Heart right ventricle (tissue), 16 donors: Measurements from ENCODE around the gene SH3GLB1. TPM values are rescaled to one million over a fixed set of nuclear protein-coding genes. Genes with fewer than 3 reads are reported as not detected.

Experiments
- ATAC-seq, 8 donors: fragments of 200-7000 bp; cut with Tn5 transposase; one replicate each; pipeline ENCODE4 v1.9.1; 2020; ENCODE audit warnings: mild to moderate bottlenecking in 8 of 8, moderate library complexity in 8 of 8, moderate number of reproducible peaks in 1 of 8
- DNase-seq, 2 donors: peaks; one replicate each; pipeline ENCODE4 v3.0.0-alpha.2; 2020
- H3K27ac ChIP-seq, 10 donors: fragments of 200-600 bp; sonication (generic) in 2 of 10; one replicate each; pipeline versions ENCODE4 v1.5.0 to v1.8.0; 2020 to 2022; ENCODE audit warnings: mild to moderate bottlenecking in 3 of 10
- H3K27me3 ChIP-seq, 7 donors: fragments of 200-600 bp; one replicate each; pipeline ENCODE4 v1.8.0; 2021 to 2022; ENCODE audit warnings: mild to moderate bottlenecking in 2 of 7
- H3K36me3 ChIP-seq, 9 donors: fragments of 200-600 bp; sonication (generic) in 1 of 9; one replicate each; pipeline versions ENCODE4 v1.5.0 to v1.8.0; 2020 to 2022; ENCODE audit warnings: mild to moderate bottlenecking in 2 of 9
- H3K4me1 ChIP-seq, 9 donors: fragments of 200-600 bp; sonication (generic) in 1 of 9; one replicate each; pipeline versions ENCODE4 v1.5.0 to v1.8.0; 2020 to 2022; ENCODE audit warnings: mild to moderate bottlenecking in 4 of 9
- H3K4me3 ChIP-seq, 10 donors: fragments of 200-600 bp; sonication (generic) in 2 of 10; one replicate each; pipeline versions ENCODE4 v1.5.0 to v1.8.0; 2020 to 2022; ENCODE audit warnings: mild to moderate bottlenecking in 7 of 10, moderate library complexity in 2 of 10
- H3K9me3 ChIP-seq, 11 donors: fragments of 200-600 bp in 10 of 11; sonication (generic) in 2 of 11; one replicate each; pipeline versions ENCODE4 v1.5.0 to v1.8.0; 2013 to 2022; ENCODE audit warnings: mild to moderate bottlenecking in 2 of 11, control low read depth in 1 of 11, moderate library complexity in 1 of 11
- WGBS, 2 donors: extraction: QIAGEN DNeasy Blood & Tissue Kit; methylation state at CpG; one replicate each; pipeline ENCODE4 v1.1.7; 2013; ENCODE audit warnings: inconsistent platforms in 1 of 2; 5-methylcytosine and 5-hydroxymethylcytosine counted together
- intact Hi-C, 10 donors: fragments of 100-400 bp; cut with DNase I; formaldehyde crosslinking; loops; one replicate each; pipeline versions ENCODE4 v1.11.1 to v1.14.2; 2022
- polyA plus RNA-seq, 2 donors: library from polyadenylated mRNA; stranded (reverse); fragments of 200-250 nt; gene quantifications; one replicate each; pipeline ENCODE4 v1.2.3, GENCODE V29; 2013
- total RNA-seq, 10 donors: library from RNA; stranded (reverse); fragmentation: NEBNext Ultra II Directional in 3 of 10; extraction: Animal tissue kit (Norgen Biotek cat#: 25700) in 3 of 10; gene quantifications; one replicate each; pipeline versions ENCODE4 v1.2.1 to v1.2.4, GENCODE V29; 2021 to 2023
- TF ChIP-seq, protein P1 (sequence below), 9 donors: fragments of 200-600 bp; sonication (generic) in 2 of 9; IDR thresholded peaks; one replicate each; pipeline versions ENCODE4 v1.5.0 to v1.8.0; 2021 to 2022; ENCODE audit warnings: antibody characterized with exemption in 9 of 9, mild to moderate bottlenecking in 5 of 9, moderate library complexity in 1 of 9
- donor health status: Arrhythmogenic right ventricular cardiomyopathy.
- donor health status: ischemic (EF 13 %, LVEDD 7.1; RV severe dilation, severe dysfunction).
- donor health status: healthy with polysubstance abuse.
- donor health status: DM: no; HTN: yes; CAD: no.
- donor health status: DM: no; HTN: no; CAD: no.
- donor health status: ischemic (EF 25% LVEDD 6.9; RV normal size, moderate dysfunction).
- donor health status: ischemic (EF 25% LVEDD 5.7; RV mildly dilated, moderate dysfunction).
- donor health status: healthy.
- donor health status: DM: yes; HTN: yes; CAD: no.
- donor health status: Ischemic cardiomyopathy.
- donor health status: ischemic (EF 35%, LVEDD 5.7; RV mildly dilated, moderate dysfunction).
- donor health status: nonischemic (EF 11% LVEDD 7.7; RV severe dilation, severe dysfunction).
- donor health status: DM: yes; HTN: yes; CAD: no.
- donor health status: PGD.
- donor health status: ischemic (EF 29% LVEDD 5.4; RV normal size, mild dysfunction).
- donor health status: nonischemic (EF 23%, LVEDD 6.1; RV moderate dilation, normal function).

SH3GLB1 gene
- total and polyA plus RNA-seq, 12 donors, result 20.4 to 160 (median 123) TPM

DNA sequence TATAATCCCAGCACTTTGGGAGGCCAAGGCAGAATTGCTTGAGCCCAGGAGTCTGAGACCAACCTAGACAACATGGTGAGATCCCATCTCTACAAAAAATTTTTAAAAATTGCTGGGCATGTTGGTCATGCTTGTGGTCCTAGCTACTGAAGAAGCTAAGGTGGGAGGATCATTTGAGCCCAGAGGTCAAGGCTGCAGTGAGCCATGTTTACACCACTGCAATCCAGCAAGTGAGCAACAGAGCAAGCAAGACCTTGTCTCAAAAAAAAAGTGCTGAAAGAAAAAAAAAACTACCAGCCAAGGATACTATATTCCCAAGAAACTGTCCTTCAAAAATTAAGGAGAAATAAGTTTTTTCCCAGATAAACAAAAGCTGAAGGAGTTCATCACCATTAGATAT lies 78.1 kb downstream of the SH3GLB1 start:
- Histone ChIP-seq H3K4me3 (no peak overlapping the region), H3K36me3 (no peaks in the 10 kb centered on the region), H3K9me3 (peaks cover 0 to 16% (median 0%) of the 10 kb centered on the region in 11 donors), H3K27ac (no peak overlapping the region), H3K4me1 (peaks cover 0 to 21% (median 2%) of the 10 kb centered on the region in 9 donors), H3K27me3 (no peaks in the 10 kb centered on the region)
- ATAC-seq, result no peak
- TF ChIP-seq, protein P1, sequence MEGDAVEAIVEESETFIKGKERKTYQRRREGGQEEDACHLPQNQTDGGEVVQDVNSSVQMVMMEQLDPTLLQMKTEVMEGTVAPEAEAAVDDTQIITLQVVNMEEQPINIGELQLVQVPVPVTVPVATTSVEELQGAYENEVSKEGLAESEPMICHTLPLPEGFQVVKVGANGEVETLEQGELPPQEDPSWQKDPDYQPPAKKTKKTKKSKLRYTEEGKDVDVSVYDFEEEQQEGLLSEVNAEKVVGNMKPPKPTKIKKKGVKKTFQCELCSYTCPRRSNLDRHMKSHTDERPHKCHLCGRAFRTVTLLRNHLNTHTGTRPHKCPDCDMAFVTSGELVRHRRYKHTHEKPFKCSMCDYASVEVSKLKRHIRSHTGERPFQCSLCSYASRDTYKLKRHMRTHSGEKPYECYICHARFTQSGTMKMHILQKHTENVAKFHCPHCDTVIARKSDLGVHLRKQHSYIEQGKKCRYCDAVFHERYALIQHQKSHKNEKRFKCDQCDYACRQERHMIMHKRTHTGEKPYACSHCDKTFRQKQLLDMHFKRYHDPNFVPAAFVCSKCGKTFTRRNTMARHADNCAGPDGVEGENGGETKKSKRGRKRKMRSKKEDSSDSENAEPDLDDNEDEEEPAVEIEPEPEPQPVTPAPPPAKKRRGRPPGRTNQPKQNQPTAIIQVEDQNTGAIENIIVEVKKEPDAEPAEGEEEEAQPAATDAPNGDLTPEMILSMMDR (IDR thresholded peaks at IDR 0.05), result no peak
- intact Hi-C loops, result loop anchor here in 2 of 10 donors (5.0 kb wide), 2 partner anchors 185 to 300 kb away; no protein-coding TSS in a partner anchor
- no peak for DNase-seq

DNA sequence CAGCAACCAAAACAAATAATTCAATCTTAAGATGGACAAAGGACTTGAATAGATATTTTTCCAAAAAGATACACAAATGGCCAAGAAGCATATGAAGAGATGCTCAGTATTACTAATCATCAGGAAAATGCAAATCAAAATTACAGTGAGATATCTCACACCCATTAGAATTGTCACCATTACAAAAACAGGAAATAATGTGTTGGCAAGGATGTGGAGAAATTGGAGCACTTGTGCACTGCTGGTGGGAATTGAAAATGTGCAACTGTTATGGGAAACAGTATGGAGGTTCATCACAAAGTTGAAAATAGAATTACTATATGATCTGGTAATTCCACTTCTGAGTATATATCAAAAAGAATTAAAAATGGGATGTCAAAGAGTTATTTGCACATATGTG lies 83.2 kb downstream of the SH3GLB1 start:
- peak overlapping the region in 3 of 10 donors; percentile 25 to 61 (median 38) for H3K27ac ChIP-seq
- no peak for DNase-seq

DNA sequence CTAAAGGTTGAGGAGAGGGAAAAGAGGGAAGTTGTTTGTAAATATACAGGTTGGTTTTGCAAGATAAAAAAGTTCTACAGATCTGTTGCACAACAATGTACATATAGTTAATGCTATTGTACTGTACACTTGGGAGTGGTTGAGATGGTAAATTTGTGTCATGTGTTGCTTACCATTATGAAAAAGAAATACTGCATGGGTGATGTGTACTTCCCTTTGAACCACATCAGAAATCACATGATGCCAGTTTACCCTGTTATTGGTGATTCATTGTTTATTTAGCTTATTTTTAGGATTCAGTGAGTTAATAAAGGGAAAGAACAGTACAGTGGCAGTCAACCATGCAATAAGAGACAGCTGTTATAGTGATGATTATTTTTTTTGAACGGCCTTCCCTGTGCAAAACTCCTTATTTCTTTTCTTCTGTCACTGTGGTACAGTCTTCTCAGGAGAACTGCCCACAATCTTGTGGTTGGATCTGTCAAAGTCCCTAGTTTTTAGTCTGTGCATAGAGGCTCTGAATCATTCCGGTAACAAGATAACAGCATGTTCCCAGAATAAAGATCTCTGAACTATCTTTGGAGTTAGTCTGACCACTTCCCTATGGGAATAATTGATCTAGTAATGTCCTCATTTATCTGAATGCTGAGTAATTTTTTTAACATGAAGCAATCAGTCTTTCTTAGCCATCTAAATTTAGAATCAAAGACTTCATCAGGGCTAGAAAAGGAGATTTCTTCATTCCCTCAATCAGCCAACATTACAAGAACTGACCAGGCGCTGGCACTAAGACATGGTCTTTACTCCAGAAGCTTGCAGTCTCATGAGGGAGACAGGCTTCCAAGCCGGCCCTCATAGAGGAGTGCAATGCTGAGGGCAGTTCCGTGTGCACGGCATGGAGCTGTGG lies 84.2 kb downstream of the SH3GLB1 start:
- Histone ChIP-seq H3K27me3 (no peaks in the 10 kb centered on the region), H3K4me1 (peaks cover 6 to 46% (median 39%) of the 10 kb centered on the region in 9 donors), H3K27ac (peak overlapping the region in 6 of 10 donors; percentile 5 to 61 (median 44)), H3K4me3 (no peak overlapping the region), H3K9me3 (peaks cover 0 to 16% (median 0%) of the 10 kb centered on the region in 11 donors), H3K36me3 (no peaks in the 10 kb centered on the region)
- TF ChIP-seq, protein P1 (IDR thresholded peaks at IDR 0.05), result no peak
- no peak for DNase-seq
- peak; percentile 27 to 87 (median 64) for ATAC-seq
- WGBS, 2 donors, result 55% methylated on average over 6 of the region's 6 CpGs
- intact Hi-C loops, result no loop called here

More for the DNA sequence above, 83.2 kb downstream of the SH3GLB1 start:
- Histone ChIP-seq H3K27me3 (no peaks in the 10 kb centered on the region), H3K4me3 (no peak overlapping the region), H3K4me1 (peaks cover 4 to 37% (median 30%) of the 10 kb centered on the region in 9 donors), H3K36me3 (no peaks in the 10 kb centered on the region), H3K9me3 (peaks cover 0 to 16% (median 0%) of the 10 kb centered on the region in 11 donors)
- peak in 2 of 8 donors; percentile 29 to 32 for ATAC-seq
- TF ChIP-seq, protein P1 (IDR thresholded peaks at IDR 0.05), result no peak
- intact Hi-C loops, result no loop called here

DNA sequence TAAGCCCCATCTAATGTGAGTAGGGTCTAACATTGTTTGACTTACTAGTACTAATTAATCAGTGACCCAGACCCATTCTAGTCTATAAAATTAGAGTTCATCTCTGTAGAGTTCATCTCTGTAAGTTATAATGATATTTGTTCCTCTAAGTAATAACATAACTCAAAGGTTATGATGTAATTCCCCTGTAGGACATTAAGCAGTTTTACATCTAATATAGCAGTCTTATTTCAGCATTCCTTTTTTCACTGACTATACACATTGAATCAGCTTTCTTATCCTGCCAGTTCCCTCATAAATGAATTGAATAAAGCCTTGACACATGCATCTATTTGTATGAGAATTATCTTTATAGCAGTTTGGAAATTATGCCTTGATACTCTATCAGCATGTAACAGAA lies 90.9 kb downstream of the SH3GLB1 start:
- no peak for DNase-seq
- TF ChIP-seq, protein P1 (IDR thresholded peaks at IDR 0.05), result no peak
- intact Hi-C loops, result no loop called here
- Histone ChIP-seq H3K36me3 (no peaks in the 10 kb centered on the region), H3K4me1 (peaks cover 6 to 29% (median 21%) of the 10 kb centered on the region in 9 donors), H3K27ac (no peak overlapping the region), H3K4me3 (no peak overlapping the region), H3K9me3 (no peaks in the 10 kb centered on the region), H3K27me3 (no peaks in the 10 kb centered on the region)
- no peak for ATAC-seq

Other genes with a start within 250 kb of the SH3GLB1 start
- gene CLCA1, start 235.6 kb upstream of the SH3GLB1 start, total RNA-seq, result not detected
- not detected for gene CLCA1, start 235.6 kb upstream of the SH3GLB1 start, polyA plus RNA-seq
- gene CLCA4, start 157.5 kb upstream of the SH3GLB1 start, total RNA-seq, result under 1 TPM in 1 of 10 donors, not detected in 9; 0.23 TPM
- under 1 TPM in 1 of 2 donors, not detected in 1; 0.04 TPM for gene CLCA4, start 157.5 kb upstream of the SH3GLB1 start, polyA plus RNA-seq
- 100 to 1,000 TPM in 1 of 10 donors, 10 to 100 TPM in 9; 58.0 to 104 (median 73.4) TPM for gene SELENOF, start 209.6 kb downstream of the SH3GLB1 start, total RNA-seq
- gene SELENOF, start 209.6 kb downstream of the SH3GLB1 start, polyA plus RNA-seq, result 100 to 1,000 TPM in 1 of 2 donors, 10 to 100 TPM in 1; 48.2 to 100 TPM
- 10 to 100 TPM in 9 of 10 donors, 1 to 10 TPM in 1; 8.9 to 21.4 (median 14.5) TPM for gene HS2ST1, start 210.1 kb downstream of the SH3GLB1 start, total RNA-seq
- 1 to 10 TPM; 2.4 to 4.8 TPM for gene HS2ST1, start 210.1 kb downstream of the SH3GLB1 start, polyA plus RNA-seq